ENCODE measurements around the gene STEAP4. TPM values are rescaled to one million over a fixed set of nuclear protein-coding genes. Genes with fewer than 3 reads are reported as not detected.

STEAP4 gene
- under 0.01 and 0.14 TPM in 2 replicates for total RNA-seq

GRCh38 chr7:88306590-88307048 lies at the start of gene STEAP4:
Gene STEAP4, minus strand, starts transcription at chr7:88306894. Its CDS starts 22,625 bp downstream, at chr7:88284269.

Other genes starting within 250 kb of the STEAP4 start
- 46.8 and 64.1 TPM in 2 replicates for gene SRI, start 86.9 kb downstream of the STEAP4 start, total RNA-seq

Data from placental pericyte (primary cell).